ENCODE measurements around the gene TRNT1.

- TF ChIP-seq POLR2A (IDR thresholded peaks at IDR 0.05; ENCODE audit: low read length) (no peak), GATA1 (IDR thresholded peaks at IDR 0.05; ENCODE audit: low read depth, low read length) (no peak)
Observed at GRCh38 chr3:3129579-3129978, 2.8 kb downstream of the TRNT1 start.
